Smooth muscle cell (in vitro differentiated cells): ENCODE data around the gene POLR2B. TPM values are rescaled to one million over a fixed set of nuclear protein-coding genes. Genes with fewer than 3 reads are reported as not detected.

Experiments used
- DNase-seq: peaks from one replicate; lab custom pipeline; 2025; ENCODE audit not compliant: unreplicated experiment; lab: John Stamatoyannopoulos, UW
- H2AFZ ChIP-seq: fragments of 200-600 bp; sonication (generic); 2 replicates; pipeline ENCODE4 v1.6.0; 2016; ENCODE audit warnings: antibody characterized with exemption, low read depth, mild to moderate bottlenecking
- H3F3A ChIP-seq: fragments of 200-600 bp; sonication (generic); 2 replicates; pipeline ENCODE4 v1.6.0; 2017; ENCODE audit warnings: antibody characterized with exemption, low read depth
- H3K27ac ChIP-seq: fragments of 200-600 bp; sonication (generic); 2 replicates; pipeline ENCODE4 v1.5.1; 2016; ENCODE audit warnings: low read depth, mild to moderate bottlenecking
- H3K27me3 ChIP-seq: fragments of 200-600 bp; sonication (generic); 2 replicates; pipeline ENCODE4 v1.6.1; 2016; ENCODE audit warnings: low read depth, mild to moderate bottlenecking
- H3K36me3 ChIP-seq: fragments of 200-600 bp; sonication (generic); 2 replicates; pipeline ENCODE4 v1.5.1; 2016; ENCODE audit warnings: low read depth
- H3K4me1 ChIP-seq: fragments of 200-600 bp; sonication (generic); 2 replicates; pipeline ENCODE4 v1.5.1; 2016; ENCODE audit warnings: low read depth
- H3K4me2 ChIP-seq: fragments of 200-600 bp; sonication (generic); 2 replicates; pipeline ENCODE4 v1.6.0; 2016; ENCODE audit warnings: mild to moderate bottlenecking
- H3K4me3 ChIP-seq: fragments of 200-600 bp; sonication (generic); 2 replicates; pipeline ENCODE4 v1.5.1; 2016; ENCODE audit warnings: mild to moderate bottlenecking
- H3K79me2 ChIP-seq: fragments of 200-600 bp; sonication (generic); 2 replicates; pipeline ENCODE4 v1.6.0; 2016; ENCODE audit warnings: low read depth, mild to moderate bottlenecking
- H3K9ac ChIP-seq: fragments of 200-600 bp; sonication (generic); 2 replicates; pipeline ENCODE4 v1.6.0; 2016; ENCODE audit warnings: low read depth
- H3K9me3 ChIP-seq: fragments of 200-600 bp; sonication (generic); replicated peaks from 2 replicates; pipeline ENCODE4 v1.5.1; 2016; ENCODE audit warnings: low read depth
- H4K20me1 ChIP-seq: fragments of 200-600 bp; sonication (generic); 2 replicates; pipeline ENCODE4 v1.6.0; 2016; ENCODE audit warnings: low read depth
- WGBS: methylation state at CpG from one replicate; pipeline ENCODE4 v1.1.7; 2016; ENCODE audit warnings: low lambda C conversion rate; 5-methylcytosine and 5-hydroxymethylcytosine counted together
- polyA plus RNA-seq: library from polyadenylated mRNA; unstranded; fragments of >200 nt; fragmentation: Nextera tagmentation; extraction: Ambion mirVana; gene quantifications from 2 replicates; pipeline ENCODE4 v1.2.1, GENCODE V29; 2016
- total RNA-seq: library from RNA; depleted of rRNA; stranded (reverse); fragments of >200 nt; gene quantifications from 2 replicates; pipeline ENCODE4 v1.2.3, GENCODE V29; 2014
- TF ChIP-seq, protein P1 (sequence below): fragments of 200-600 bp; sonication (generic); IDR thresholded peaks from 2 replicates; pipeline ENCODE4 v1.5.1; 2017; ENCODE audit warnings: borderline replicate concordance, mild to moderate bottlenecking, antibody characterized with exemption; ENCODE audit not compliant: insufficient read depth, poor library complexity, severe bottlenecking

Gene POLR2B
- total and polyA plus RNA-seq, 2 experiments from 2014 or later = 39.7 to 111 TPM

DNA sequence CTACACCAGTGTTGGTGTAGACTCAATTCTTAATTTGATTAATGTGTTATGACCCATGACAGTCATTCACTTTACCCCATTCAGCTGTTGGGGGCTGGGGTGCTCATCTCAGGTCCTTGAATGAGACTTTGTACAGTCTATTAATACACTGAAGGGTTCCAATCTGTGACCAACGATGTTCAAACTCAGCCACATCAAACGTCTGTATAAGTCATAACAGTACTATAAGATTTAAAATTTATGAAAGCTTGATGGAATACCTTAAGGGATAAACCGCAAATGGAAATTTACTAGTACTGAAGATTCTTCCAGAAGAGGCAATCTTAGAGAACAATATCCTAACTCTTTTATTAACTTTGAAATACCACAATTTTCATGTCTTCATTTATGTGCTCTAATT, 37.3 kb upstream of the POLR2B start:
- Histone ChIP-seq H3K36me3 (no peaks in the 10 kb centered on the region), H3K9me3 (no peaks in the 10 kb centered on the region), H3K4me1 (no peaks in the 10 kb centered on the region), H3K27me3 (no peaks in the 10 kb centered on the region), H4K20me1 (peaks cover 2% of the 10 kb centered on the region), H3K27ac (no peak overlapping the region), H3K4me3 (no peak overlapping the region), H3F3A (no peaks in the 10 kb centered on the region), H3K79me2 (no peaks in the 10 kb centered on the region), H3K4me2 (no peak overlapping the region), H3K9ac (no peak overlapping the region), H2AFZ (no peak overlapping the region)
- no peak for DNase-seq
- WGBS = 92% methylated on average over 3 of the region's 3 CpGs
- TF ChIP-seq, protein P1, sequence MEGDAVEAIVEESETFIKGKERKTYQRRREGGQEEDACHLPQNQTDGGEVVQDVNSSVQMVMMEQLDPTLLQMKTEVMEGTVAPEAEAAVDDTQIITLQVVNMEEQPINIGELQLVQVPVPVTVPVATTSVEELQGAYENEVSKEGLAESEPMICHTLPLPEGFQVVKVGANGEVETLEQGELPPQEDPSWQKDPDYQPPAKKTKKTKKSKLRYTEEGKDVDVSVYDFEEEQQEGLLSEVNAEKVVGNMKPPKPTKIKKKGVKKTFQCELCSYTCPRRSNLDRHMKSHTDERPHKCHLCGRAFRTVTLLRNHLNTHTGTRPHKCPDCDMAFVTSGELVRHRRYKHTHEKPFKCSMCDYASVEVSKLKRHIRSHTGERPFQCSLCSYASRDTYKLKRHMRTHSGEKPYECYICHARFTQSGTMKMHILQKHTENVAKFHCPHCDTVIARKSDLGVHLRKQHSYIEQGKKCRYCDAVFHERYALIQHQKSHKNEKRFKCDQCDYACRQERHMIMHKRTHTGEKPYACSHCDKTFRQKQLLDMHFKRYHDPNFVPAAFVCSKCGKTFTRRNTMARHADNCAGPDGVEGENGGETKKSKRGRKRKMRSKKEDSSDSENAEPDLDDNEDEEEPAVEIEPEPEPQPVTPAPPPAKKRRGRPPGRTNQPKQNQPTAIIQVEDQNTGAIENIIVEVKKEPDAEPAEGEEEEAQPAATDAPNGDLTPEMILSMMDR = no peak

DNA sequence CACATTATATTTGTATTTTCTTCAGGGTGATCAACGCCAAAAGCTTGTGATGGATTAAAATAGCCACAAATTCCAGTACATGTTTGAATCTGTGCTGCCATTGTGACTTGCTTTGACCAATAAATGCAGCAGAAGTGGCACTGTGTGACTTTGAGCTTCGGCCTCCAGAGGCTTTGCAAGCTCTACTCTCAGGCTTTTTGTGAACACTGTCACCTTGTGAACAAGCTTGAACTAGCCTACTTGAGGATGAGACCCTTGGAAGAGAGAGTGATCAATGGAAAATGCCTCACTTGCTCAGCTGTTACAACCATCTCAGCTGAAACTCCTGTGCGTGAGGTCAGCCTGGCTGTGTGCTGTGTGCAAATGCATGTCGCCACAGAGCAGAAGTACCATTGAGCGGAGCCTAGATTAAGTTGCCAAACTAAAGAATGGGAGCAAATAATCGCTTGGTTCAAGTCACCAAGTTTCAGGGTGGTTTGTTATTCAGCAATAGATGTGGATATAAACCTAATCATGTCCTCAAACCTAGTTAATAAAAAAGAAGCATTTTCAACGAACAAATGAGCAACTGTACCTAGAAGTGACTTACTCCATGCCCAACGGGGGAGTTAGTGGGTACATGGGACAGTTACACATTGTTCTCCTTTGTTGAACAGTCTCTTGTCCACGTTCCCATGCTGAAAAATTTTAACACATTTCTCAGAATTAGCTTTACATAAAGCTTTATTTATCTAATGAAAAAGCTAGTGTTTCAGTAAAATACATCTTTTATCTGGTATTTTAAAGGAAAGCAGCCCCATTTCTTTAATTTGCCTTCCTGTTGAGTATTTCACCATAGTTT, 24.8 kb upstream of the POLR2B start:
- Histone ChIP-seq H3K27me3 (no peaks in the 10 kb centered on the region), H3K36me3 (no peaks in the 10 kb centered on the region), H3K9ac (no peak overlapping the region), H4K20me1 (no peaks in the 10 kb centered on the region), H3K4me3 (no peak overlapping the region), H3K27ac (no peak overlapping the region), H2AFZ (no peak overlapping the region), H3K4me1 (no peaks in the 10 kb centered on the region), H3K79me2 (no peaks in the 10 kb centered on the region), H3K4me2 (no peak overlapping the region), H3K9me3 (no peaks in the 10 kb centered on the region), H3F3A (no peaks in the 10 kb centered on the region)
- 92% methylated on average over 9 of the region's 9 CpGs for WGBS
- TF ChIP-seq, protein P1 = no peak
- no peak for DNase-seq

DNA sequence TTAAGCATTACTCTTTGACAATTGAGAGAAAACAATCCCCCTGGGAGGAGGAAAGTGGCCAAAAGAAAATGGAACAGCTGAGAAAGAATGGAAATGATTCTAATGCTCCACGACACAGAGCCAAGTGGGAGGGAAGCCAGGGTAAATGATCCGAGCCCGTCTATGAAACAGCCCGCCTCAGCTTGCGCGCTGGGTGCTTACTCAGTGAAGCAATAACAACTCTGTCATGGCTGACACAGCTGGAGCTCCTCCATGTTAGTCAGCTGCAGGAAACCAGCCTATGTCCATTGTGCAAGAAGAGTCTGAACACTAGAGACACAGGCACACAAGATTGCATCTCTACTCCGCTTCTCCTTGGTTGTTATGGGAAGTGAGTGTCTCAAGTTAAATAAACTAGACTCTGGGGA, 20.6 kb upstream of the POLR2B start:
- TF ChIP-seq, protein P1 = no peak
- Histone ChIP-seq H3K9ac (no peak overlapping the region), H3K4me1 (no peaks in the 10 kb centered on the region), H3K27ac (no peak overlapping the region), H3K4me3 (no peak overlapping the region), H3K79me2 (no peaks in the 10 kb centered on the region), H4K20me1 (no peaks in the 10 kb centered on the region), H3K27me3 (no peaks in the 10 kb centered on the region), H3F3A (no peaks in the 10 kb centered on the region), H3K36me3 (peaks cover 4% of the 10 kb centered on the region), H2AFZ (no peak overlapping the region), H3K4me2 (no peak overlapping the region), H3K9me3 (no peaks in the 10 kb centered on the region)
- no peak for DNase-seq
- 86% methylated on average over 7 of the region's 7 CpGs for WGBS

DNA sequence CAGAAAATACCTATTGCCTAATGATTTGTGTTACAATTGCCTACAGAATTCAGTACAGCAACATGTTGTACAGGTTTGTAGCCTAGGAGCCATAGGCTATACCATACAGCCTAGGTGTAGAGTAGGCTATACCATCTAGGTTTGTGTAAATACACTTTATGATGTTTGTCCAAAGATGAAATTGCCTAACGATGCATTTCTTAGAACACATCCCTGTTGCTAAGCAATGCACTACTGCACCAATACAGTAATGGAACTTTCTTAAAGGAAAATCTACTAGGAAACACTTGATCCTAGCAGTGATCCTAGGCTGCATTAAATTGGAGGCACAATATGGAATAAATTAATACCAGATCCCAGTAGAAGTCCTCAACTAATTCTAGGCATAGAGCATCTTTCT, 19.6 kb upstream of the POLR2B start:
- H2AFZ ChIP-seq = no peak overlapping the region
- H3K9me3 ChIP-seq = no peaks in the 10 kb centered on the region
- 97% methylated on average over 1 of the region's 1 CpG for WGBS
- no peak overlapping the region for H3K9ac ChIP-seq
- no peak overlapping the region for H3K4me2 ChIP-seq
- no peaks in the 10 kb centered on the region for H4K20me1 ChIP-seq
- no peaks in the 10 kb centered on the region for H3K27me3 ChIP-seq
- no peak for DNase-seq
- peaks cover 12% of the 10 kb centered on the region for H3K36me3 ChIP-seq
- H3F3A ChIP-seq = no peaks in the 10 kb centered on the region
- H3K4me3 ChIP-seq = no peak overlapping the region
- no peaks in the 10 kb centered on the region for H3K4me1 ChIP-seq
- TF ChIP-seq, protein P1 = no peak
- H3K79me2 ChIP-seq = no peaks in the 10 kb centered on the region
- no peak overlapping the region for H3K27ac ChIP-seq
